Parathyroid adenoma (tissue), 2 donors: ENCODE measurements around the gene FRA10AC1.

Source experiments
- H2AFZ ChIP-seq: fragments of 300-600 bp; sonication (generic); one replicate; pipeline ENCODE4 v1.7.0; 2017; ENCODE audit warnings: antibody characterized with exemption, mild to moderate bottlenecking
- H3K27ac ChIP-seq: fragments of 300-600 bp; sonication (generic); one replicate; pipeline ENCODE4 v1.7.0; 2017
- H3K27me3 ChIP-seq: fragments of 300-600 bp; sonication (generic); one replicate; pipeline ENCODE4 v1.7.0; 2017; ENCODE audit warnings: low read length; ENCODE audit not compliant: control insufficient read depth, insufficient read depth
- H3K36me3 ChIP-seq: fragments of 300-600 bp; sonication (generic); one replicate; pipeline ENCODE4 v1.7.0; 2017; ENCODE audit warnings: low read length; ENCODE audit not compliant: control insufficient read depth, insufficient read depth
- H3K4me1 ChIP-seq: fragments of 300-600 bp; sonication (generic); one replicate; pipeline ENCODE4 v1.7.0; 2017; ENCODE audit warnings: control low read depth
- H3K4me2 ChIP-seq: fragments of 300-600 bp; sonication (generic); one replicate; pipeline ENCODE4 v1.7.0; 2017; ENCODE audit warnings: low read length
- H3K4me3 ChIP-seq: fragments of 300-600 bp; sonication (generic); one replicate; pipeline ENCODE4 v1.7.0; 2017; ENCODE audit warnings: low read depth, low read length
- H3K79me2 ChIP-seq: fragments of 300-600 bp; sonication (generic); one replicate; pipeline ENCODE4 v1.7.0; 2017; ENCODE audit warnings: control low read depth
- H3K9ac ChIP-seq: fragments of 300-600 bp; sonication (generic); one replicate; pipeline ENCODE4 v1.7.0; 2017; ENCODE audit warnings: mild to moderate bottlenecking
- H3K9me3 ChIP-seq: fragments of 300-600 bp; sonication (generic); one replicate; pipeline ENCODE4 v1.7.0; 2017; ENCODE audit warnings: low read length; ENCODE audit not compliant: control insufficient read depth
- TF ChIP-seq, protein P1 (sequence below): fragments of 300-600 bp; sonication (generic); IDR thresholded peaks from one replicate; pipeline ENCODE4 v1.7.0; 2017; ENCODE audit warnings: antibody characterized with exemption, mild to moderate bottlenecking
- donor health status: primary hyperparathyroidism.

FRA10AC1 gene, protein sequence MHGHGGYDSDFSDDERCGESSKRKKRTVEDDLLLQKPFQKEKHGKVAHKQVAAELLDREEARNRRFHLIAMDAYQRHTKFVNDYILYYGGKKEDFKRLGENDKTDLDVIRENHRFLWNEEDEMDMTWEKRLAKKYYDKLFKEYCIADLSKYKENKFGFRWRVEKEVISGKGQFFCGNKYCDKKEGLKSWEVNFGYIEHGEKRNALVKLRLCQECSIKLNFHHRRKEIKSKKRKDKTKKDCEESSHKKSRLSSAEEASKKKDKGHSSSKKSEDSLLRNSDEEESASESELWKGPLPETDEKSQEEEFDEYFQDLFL

DNA sequence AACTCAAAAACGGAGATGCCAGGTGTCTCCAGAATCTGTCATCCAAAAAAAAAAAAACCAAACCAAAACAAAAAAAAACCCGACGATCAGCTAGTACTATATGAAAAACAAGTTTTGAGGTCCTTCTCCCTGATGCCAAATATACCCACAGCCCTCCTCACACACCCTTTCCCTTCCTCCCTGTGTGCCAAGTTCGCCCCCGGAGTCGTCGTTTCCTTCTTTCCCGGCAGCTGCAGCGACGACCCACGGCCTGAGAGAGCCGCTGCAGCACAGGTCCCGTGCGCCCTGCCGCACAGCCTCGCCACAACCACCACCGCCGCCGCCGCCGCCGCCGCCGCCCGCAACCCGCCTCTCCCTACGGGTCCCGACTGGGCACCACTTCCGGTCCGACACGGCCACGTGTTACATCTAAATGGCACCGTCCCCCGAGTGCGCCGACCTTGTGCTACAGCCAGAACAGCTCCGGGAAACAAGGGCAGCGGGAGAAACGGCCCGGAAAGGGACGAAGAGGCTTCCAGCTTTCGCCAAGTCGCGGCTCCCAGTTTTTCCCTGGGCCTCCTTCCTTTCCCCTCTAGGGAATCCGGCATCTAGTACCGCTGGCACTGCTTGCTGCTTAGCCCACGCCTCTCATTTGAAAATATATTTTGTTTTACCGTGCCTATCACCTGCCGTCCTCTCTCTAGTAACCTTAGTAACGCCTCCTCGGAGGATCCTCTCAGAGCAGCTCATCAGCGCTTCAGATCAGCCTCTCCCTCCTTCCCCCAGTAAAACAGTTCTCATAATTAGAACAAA is at the start of gene FRA10AC1:
FRA10AC1 (minus strand) TSS at position 383 of the 792 bp plus-strand sequence. CDS start 2,486 bp downstream, outside the sequence.
- Histone ChIP-seq H3K4me3 (peak within 1 kb of the TSS; percentile 81), H3K4me2 (peak within 1 kb of the TSS; percentile 97), H3K27ac (peak within 1 kb of the TSS; percentile 87), H3K9ac (peak within 1 kb of the TSS; percentile 30), H2AFZ (peak within 1 kb of the TSS; percentile 77), H3K36me3 (no peaks in the 10 kb centered on the region), H3K27me3 (no peaks in the 10 kb centered on the region), H3K4me1 (peaks cover 5% of the 10 kb centered on the region), H3K9me3 (no peaks in the 10 kb centered on the region), H3K79me2 (no peaks in the 10 kb centered on the region)
- TF ChIP-seq, protein P1, sequence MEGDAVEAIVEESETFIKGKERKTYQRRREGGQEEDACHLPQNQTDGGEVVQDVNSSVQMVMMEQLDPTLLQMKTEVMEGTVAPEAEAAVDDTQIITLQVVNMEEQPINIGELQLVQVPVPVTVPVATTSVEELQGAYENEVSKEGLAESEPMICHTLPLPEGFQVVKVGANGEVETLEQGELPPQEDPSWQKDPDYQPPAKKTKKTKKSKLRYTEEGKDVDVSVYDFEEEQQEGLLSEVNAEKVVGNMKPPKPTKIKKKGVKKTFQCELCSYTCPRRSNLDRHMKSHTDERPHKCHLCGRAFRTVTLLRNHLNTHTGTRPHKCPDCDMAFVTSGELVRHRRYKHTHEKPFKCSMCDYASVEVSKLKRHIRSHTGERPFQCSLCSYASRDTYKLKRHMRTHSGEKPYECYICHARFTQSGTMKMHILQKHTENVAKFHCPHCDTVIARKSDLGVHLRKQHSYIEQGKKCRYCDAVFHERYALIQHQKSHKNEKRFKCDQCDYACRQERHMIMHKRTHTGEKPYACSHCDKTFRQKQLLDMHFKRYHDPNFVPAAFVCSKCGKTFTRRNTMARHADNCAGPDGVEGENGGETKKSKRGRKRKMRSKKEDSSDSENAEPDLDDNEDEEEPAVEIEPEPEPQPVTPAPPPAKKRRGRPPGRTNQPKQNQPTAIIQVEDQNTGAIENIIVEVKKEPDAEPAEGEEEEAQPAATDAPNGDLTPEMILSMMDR: peak; percentile 68

DNA sequence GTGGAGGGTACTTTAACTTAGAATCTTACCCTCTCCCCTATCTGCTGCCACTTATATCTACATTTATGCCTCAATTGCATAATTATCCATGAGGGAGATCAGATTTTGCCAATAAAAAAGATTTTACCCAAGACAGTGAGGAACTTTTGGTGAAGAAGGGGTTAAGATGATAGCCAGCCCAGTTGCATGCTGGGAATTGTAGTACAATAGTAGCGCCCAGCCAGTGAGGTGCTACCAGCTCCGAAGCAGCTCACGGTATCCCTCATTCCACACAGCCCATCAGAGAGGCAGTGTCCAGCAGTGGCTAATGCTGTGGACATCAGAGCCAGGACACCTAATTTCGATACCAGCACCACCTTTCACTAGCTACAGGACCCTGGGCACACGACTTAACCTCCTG is 49.4 kb upstream of the FRA10AC1 start:
- no peaks in the 10 kb centered on the region for H3K79me2 ChIP-seq
- H3K27me3 ChIP-seq: no peaks in the 10 kb centered on the region
- no peak overlapping the region for H2AFZ ChIP-seq
- H3K27ac ChIP-seq: no peak overlapping the region
- H3K4me3 ChIP-seq: no peak overlapping the region
- peaks cover 16% of the 10 kb centered on the region for H3K4me1 ChIP-seq
- H3K9ac ChIP-seq: no peak overlapping the region
- TF ChIP-seq, protein P1: no peak
- no peaks in the 10 kb centered on the region for H3K9me3 ChIP-seq
- H3K36me3 ChIP-seq: no peaks in the 10 kb centered on the region
- H3K4me2 ChIP-seq: no peak overlapping the region

DNA sequence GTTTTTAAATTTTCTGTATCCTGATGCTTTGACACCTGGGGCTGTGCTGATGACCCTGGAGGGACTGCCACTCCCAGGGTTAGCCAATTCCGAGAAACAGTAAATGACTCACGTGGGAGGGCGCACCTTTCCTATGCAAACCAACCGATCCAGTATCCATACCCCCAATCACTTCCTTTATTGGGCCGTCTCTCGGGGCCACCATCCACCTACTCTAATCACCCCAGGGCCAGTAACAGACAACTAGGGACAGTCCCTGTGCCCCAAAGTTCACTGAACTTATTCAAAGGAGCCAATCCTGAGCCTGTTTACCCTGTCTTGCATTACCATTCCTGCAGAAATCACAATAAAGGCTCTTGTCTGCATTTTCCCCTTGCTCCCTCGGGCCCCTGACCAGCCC is 48.7 kb upstream of the FRA10AC1 start:
- Histone ChIP-seq H2AFZ (no peak overlapping the region), H3K4me3 (no peak overlapping the region), H3K36me3 (no peaks in the 10 kb centered on the region), H3K4me1 (peaks cover 16% of the 10 kb centered on the region), H3K9me3 (no peaks in the 10 kb centered on the region), H3K27ac (no peak overlapping the region), H3K27me3 (no peaks in the 10 kb centered on the region), H3K9ac (no peak overlapping the region), H3K4me2 (no peak overlapping the region), H3K79me2 (no peaks in the 10 kb centered on the region)
- TF ChIP-seq, protein P1: no peak

DNA sequence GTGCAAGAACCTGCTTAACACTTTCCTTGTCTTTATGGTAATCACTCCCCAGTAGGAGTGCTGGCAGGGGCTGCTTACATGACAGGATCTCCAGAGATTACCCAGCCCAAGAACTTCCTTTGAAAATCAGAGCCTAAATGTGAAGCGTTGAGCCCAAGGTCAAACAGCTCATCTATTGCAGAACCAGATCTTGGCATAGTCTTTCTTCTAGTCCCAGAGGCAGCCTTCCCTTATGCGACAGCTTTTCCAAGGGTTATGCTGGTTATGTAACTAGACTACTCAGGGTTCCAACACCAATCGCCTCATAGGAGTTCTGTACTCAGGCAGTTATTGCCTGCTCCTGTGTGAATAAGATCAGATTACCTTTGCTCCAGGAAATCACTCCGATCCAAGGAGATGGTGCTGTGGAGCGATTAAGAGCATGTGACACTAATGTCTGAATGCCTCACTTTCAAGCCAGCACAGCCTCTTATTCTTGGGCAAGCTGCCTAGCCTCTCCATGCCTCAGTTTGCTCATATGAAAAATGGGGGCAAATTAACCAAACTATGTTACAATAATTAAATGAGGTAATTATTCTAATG is 46.9 kb upstream of the FRA10AC1 start:
- H3K9me3 ChIP-seq: no peaks in the 10 kb centered on the region
- H3K36me3 ChIP-seq: no peaks in the 10 kb centered on the region
- TF ChIP-seq, protein P1: no peak
- no peak overlapping the region for H3K4me3 ChIP-seq
- H3K4me1 ChIP-seq: peaks cover 16% of the 10 kb centered on the region
- H2AFZ ChIP-seq: peak overlapping the region; percentile 23
- H3K27me3 ChIP-seq: no peaks in the 10 kb centered on the region
- H3K4me2 ChIP-seq: no peak overlapping the region
- H3K27ac ChIP-seq: peak overlapping the region; percentile 50
- no peak overlapping the region for H3K9ac ChIP-seq
- H3K79me2 ChIP-seq: no peaks in the 10 kb centered on the region
